IMR-90 (cell line): ENCODE measurements around the gene HOXB6. TPM values are rescaled to one million over a fixed set of nuclear protein-coding genes. Genes with fewer than 3 reads are reported as not detected.
A peak's percentile ranks its signal among the peaks of the same experiment; 100 is the strongest.

Experiments
- ATAC-seq: fragments of 200-7000 bp; cut with Tn5 transposase; 2 replicates; pipeline ENCODE4 v1.9.1; 2020; ENCODE audit warnings: low read depth, mild to moderate bottlenecking, moderate library complexity
- BruUV-seq: library from RNA; stranded (reverse); fragments of 400-500 nt; replicated peaks from 2 replicates; lab custom pipeline; 2021; lab: Mats Ljungman, UMichigan
- CTCF ChIA-PET: fragments of 300-600 bp; formaldehyde crosslinking; extraction: SDS; loops from one replicate; lab custom pipeline; 2021; ENCODE audit warnings: antibody characterized with exemption; lab: Yijun Ruan, JAX
- POLR2A ChIA-PET: fragments of 300-600 bp; sonication (Branson Sonifier 250); formaldehyde crosslinking; loops from one replicate; lab custom pipeline; 2022; ENCODE audit warnings: antibody characterized with exemption; ENCODE audit not compliant: unreplicated experiment; lab: Charles Lee
- DNase-seq: peaks from one replicate; pipeline ENCODE4 v3.0.0; 2013
- H2AFZ ChIP-seq: replicated peaks from 2 replicates; pipeline ENCODE3; 2013; ENCODE audit warnings: low read length, mild to moderate bottlenecking; ENCODE audit not compliant: poor library complexity
- H2AK5ac ChIP-seq: 2 replicates; pipeline ENCODE4 v1.6.1; 2013; ENCODE audit warnings: low read depth, low read length, inconsistent platforms
- H2AK9ac ChIP-seq: replicated peaks from 2 replicates; pipeline ENCODE3; 2013; ENCODE audit warnings: mild to moderate bottlenecking, low read depth, low read length, moderate library complexity; ENCODE audit not compliant: poor library complexity
- H2BK120ac ChIP-seq: 2 replicates; pipeline ENCODE4 v1.6.1; 2013; ENCODE audit warnings: low read depth, low read length, inconsistent platforms
- H2BK15ac ChIP-seq: 3 replicates; pipeline ENCODE4 v1.6.1; 2013; ENCODE audit warnings: low read depth, low read length, inconsistent platforms
- H2BK20ac ChIP-seq: 2 replicates; pipeline ENCODE4 v1.6.1; 2013; ENCODE audit warnings: low read depth, mild to moderate bottlenecking, inconsistent platforms, low read length, moderate library complexity
- H2BK5ac ChIP-seq: 2 replicates; pipeline ENCODE4 v1.6.1; 2013; ENCODE audit warnings: mild to moderate bottlenecking, low read depth, low read length, inconsistent platforms; ENCODE audit not compliant: poor library complexity, severe bottlenecking
- H3K14ac ChIP-seq: replicated peaks from 2 replicates; pipeline ENCODE4 v1.6.1; 2013; ENCODE audit warnings: low read depth, low read length, inconsistent platforms
- H3K18ac ChIP-seq: 2 replicates; pipeline ENCODE4 v1.6.1; 2013; ENCODE audit warnings: low read depth, low read length, control low read depth
- H3K23ac ChIP-seq: 2 replicates; pipeline ENCODE4 v1.6.1; 2013; ENCODE audit warnings: low read depth, low read length, inconsistent platforms
- H3K27ac ChIP-seq: 2 replicates; pipeline ENCODE4 v1.5.1; 2013; ENCODE audit warnings: mild to moderate bottlenecking, control low read depth, low read length; ENCODE audit not compliant: insufficient read depth
- H3K27me3 ChIP-seq: 2 replicates; pipeline ENCODE4 v1.6.1; 2013; ENCODE audit warnings: low read length; ENCODE audit not compliant: control insufficient read depth, insufficient read depth
- H3K36me3 ChIP-seq: 2 replicates; pipeline ENCODE4 v1.6.1; 2013; ENCODE audit warnings: low read length, mixed read lengths; ENCODE audit not compliant: control insufficient read depth, insufficient read depth
- H3K4ac ChIP-seq: 2 replicates; pipeline ENCODE4 v1.6.1; 2013; ENCODE audit warnings: low read depth, low read length, inconsistent platforms
- H3K4me1 ChIP-seq: 2 replicates; pipeline ENCODE4 v1.6.1; 2013; ENCODE audit warnings: low read length, mixed read lengths; ENCODE audit not compliant: control insufficient read depth, insufficient read depth
- H3K4me2 ChIP-seq: 2 replicates; pipeline ENCODE4 v1.6.1; 2013; ENCODE audit warnings: low read depth, mild to moderate bottlenecking, control low read depth, low read length, moderate library complexity
- H3K4me3 ChIP-seq: 2 replicates; pipeline ENCODE4 v1.5.1; 2013; ENCODE audit warnings: low read depth, mild to moderate bottlenecking, control low read depth, low read length, moderate library complexity; ENCODE audit not compliant: insufficient read depth
- H3K56ac ChIP-seq: 2 replicates; pipeline ENCODE4 v1.6.1; 2013; ENCODE audit warnings: low read length, inconsistent platforms; ENCODE audit not compliant: insufficient read depth; ENCODE audit errors: extremely low read depth
- H3K79me1 ChIP-seq, 2 experiments: 2 replicates each; pipeline ENCODE4 v1.6.1; 2013; ENCODE audit warnings: low read length in 2 of 2, inconsistent platforms in 1 of 2, low read depth in 1 of 2
- H3K9ac ChIP-seq: 2 replicates; pipeline ENCODE4 v1.6.1; 2013; ENCODE audit warnings: low read depth, low read length, control low read depth
- H3K9me1 ChIP-seq: 2 replicates; pipeline ENCODE4 v1.6.1; 2013; ENCODE audit warnings: low read length, inconsistent platforms; ENCODE audit not compliant: insufficient read depth
- H3K9me3 ChIP-seq: 2 replicates; pipeline ENCODE4 v1.6.1; 2013; ENCODE audit warnings: low read length; ENCODE audit not compliant: control insufficient read depth, insufficient read depth
- H4K20me1 ChIP-seq: 2 replicates; pipeline ENCODE4 v1.6.1; 2013; ENCODE audit warnings: low read length, inconsistent platforms; ENCODE audit not compliant: insufficient read depth
- H4K5ac ChIP-seq: 2 replicates; pipeline ENCODE4 v1.6.1; 2013; ENCODE audit warnings: mild to moderate bottlenecking, low read depth, low read length, control low read depth
- H4K8ac ChIP-seq, 2 experiments: 2 replicates each; pipeline ENCODE4 v1.6.1; 2013; ENCODE audit warnings: low read depth in 2 of 2, low read length in 2 of 2, control low read depth in 1 of 2, inconsistent platforms in 1 of 2
- H4K91ac ChIP-seq: 2 replicates; pipeline ENCODE4 v1.6.1; 2013; ENCODE audit warnings: low read depth, low read length, inconsistent platforms; ENCODE audit not compliant: insufficient read depth
- FOS ChIP-seq: fragments of 150-350 bp; IDR thresholded peaks from 2 replicates; pipeline ENCODE4 v1.6.1; 2016; ENCODE audit warnings: low read depth, low read length
- MAFK ChIP-seq: IDR thresholded peaks from 2 replicates; pipeline ENCODE4 v1.6.1; 2012; ENCODE audit warnings: low read depth, low read length, improper control_type of control experiment
- MAZ ChIP-seq: IDR thresholded peaks from 2 replicates; pipeline ENCODE4 v1.6.1; 2012; ENCODE audit warnings: low read depth, mild to moderate bottlenecking, low read length, improper control_type of control experiment, moderate library complexity, borderline replicate concordance
- MXI1 ChIP-seq: IDR thresholded peaks from 2 replicates; pipeline ENCODE4 v1.6.1; 2012; ENCODE audit warnings: low read depth, mild to moderate bottlenecking, low read length, moderate library complexity, borderline replicate concordance
- NFE2L2 ChIP-seq: fragments of 150-350 bp; IDR thresholded peaks from 2 replicates; pipeline ENCODE4 v1.6.1; 2016; ENCODE audit warnings: low read depth, mild to moderate bottlenecking, low read length
- POLR2A ChIP-seq: IDR thresholded peaks from 2 replicates; pipeline ENCODE4 v1.6.1; 2012; ENCODE audit warnings: mild to moderate bottlenecking, low read depth, low read length
- RCOR1 ChIP-seq: IDR thresholded peaks from 2 replicates; pipeline ENCODE4 v1.6.1; 2012; ENCODE audit warnings: mild to moderate bottlenecking, low read length, improper control_type of control experiment; ENCODE audit not compliant: insufficient replicate concordance
- RFX5 ChIP-seq: IDR thresholded peaks from 2 replicates; pipeline ENCODE4 v1.8.0; 2012; ENCODE audit warnings: low read depth, mild to moderate bottlenecking, low read length, moderate library complexity
- SMC3 ChIP-seq: fragments of 150-350 bp; IDR thresholded peaks from 2 replicates; pipeline ENCODE4 v1.6.1; 2016; ENCODE audit warnings: low read depth, mild to moderate bottlenecking, antibody characterized with exemption, low read length, moderate library complexity
- WGBS, 2 experiments: methylation state at CpG; one replicate each; pipeline versions ENCODE4 v1.1.5 to v1.1.7; 2013; ENCODE audit warnings: missing lambda C conversion rate in 2 of 2; ENCODE audit not compliant: insufficient read length in 1 of 2; ENCODE audit errors: extremely low coverage in 2 of 2; 5-methylcytosine and 5-hydroxymethylcytosine counted together
- dilution Hi-C: fragments of 300-500 bp; cut with HindIII; formaldehyde crosslinking; loops from one replicate; pipeline ENCODE4 v1.14.3; 2018; ENCODE audit warnings: low sequenced_read_pairs; ENCODE audit not compliant: unreplicated experiment
- in situ Hi-C: fragments of 300-500 bp; cut with MboI; formaldehyde crosslinking; loops from 3 replicates; pipeline ENCODE4 v1.14.3; 2019; ENCODE audit warnings: low sequenced_read_pairs, inconsistent platforms, mixed read lengths
- intact Hi-C: fragments of 100-400 bp; cut with micrococcal nuclease; formaldehyde crosslinking; loops from 2 replicates; pipeline ENCODE4 v1.10.0; 2022
- polyA plus RNA-seq, 3 experiments: library from polyadenylated mRNA; depleted of rRNA; stranded (reverse); fragments of >200 nt; gene quantifications; 2 replicates each; pipeline ENCODE4 v1.2.3, GENCODE V29; 2012; ENCODE audit warnings: low replicate concordance in 1 of 3
- total RNA-seq: library from RNA; depleted of rRNA; stranded (reverse); fragments of >200 nt; gene quantifications from 2 replicates; pipeline ENCODE4 v1.2.3, GENCODE V29; 2012
- TF ChIP-seq, protein P1 (sequence below): fragments of 150-350 bp; IDR thresholded peaks from 2 replicates; pipeline ENCODE4 v1.6.1; 2017; ENCODE audit warnings: mild to moderate bottlenecking, antibody characterized with exemption, low read length, low read depth

The HOXB6 gene
- total and polyA plus RNA-seq, 2 of the 4 experiments (the other 2 are of a cell fraction): 11.1 to 42.2 TPM

DNA sequence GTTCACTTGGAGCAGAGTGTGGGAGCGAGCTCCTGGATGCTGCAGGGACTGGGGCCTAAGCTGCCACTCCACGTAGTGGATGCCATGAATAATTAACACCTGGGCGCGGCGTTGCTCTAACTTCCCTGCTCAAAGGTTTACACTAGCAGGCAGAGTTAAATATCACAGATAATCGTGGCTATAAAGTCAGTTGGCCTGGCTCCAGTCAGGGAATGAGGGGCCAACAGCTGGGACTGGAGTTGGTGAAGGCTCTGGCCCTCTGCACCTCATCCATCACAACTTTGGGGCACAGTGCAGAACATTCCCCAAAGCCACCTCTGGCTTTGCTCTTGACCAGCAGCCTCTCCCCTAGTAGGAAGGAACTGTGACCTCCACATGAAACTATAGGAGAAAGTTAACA, 37.6 kb downstream of the HOXB6 start:
- H3K4me2 ChIP-seq: peak overlapping the region; percentile 83
- 0% methylated on average over 1 of the region's 6 CpGs; no CpG with 5 or more reads in 1 of the 2 experiments for WGBS, 2 experiments
- peaks cover 47% of the 10 kb centered on the region; the same call in 1 of the 2 replicates for H3K36me3 ChIP-seq
- peak overlapping the region; percentile 83 for H2BK120ac ChIP-seq
- DNase-seq: no peak
- H4K20me1 ChIP-seq: peaks cover 20% of the 10 kb centered on the region
- H3K9me1 ChIP-seq: peaks cover 20% of the 10 kb centered on the region
- dilution Hi-C loops: no loop called here
- ChIA-PET POLR2A (interaction anchor here (0.8 to 1.3 kb wide), 2 partner anchors 9 to 26 kb away, joined by 3 to 4 read pairs; no protein-coding TSS in a partner anchor), CTCF (no interaction called here)
- no peak for ATAC-seq
- BruUV-seq: no TSS peak
- H3K9ac ChIP-seq: peak overlapping the region; percentile 92
- TF ChIP-seq SMC3 (no peak), MXI1 (no peak), MAFK (no peak), RCOR1 (no peak), MAZ (no peak), POLR2A (no peak), FOS (no peak), NFE2L2 (no peak), RFX5 (no peak)
- TF ChIP-seq, protein P1, sequence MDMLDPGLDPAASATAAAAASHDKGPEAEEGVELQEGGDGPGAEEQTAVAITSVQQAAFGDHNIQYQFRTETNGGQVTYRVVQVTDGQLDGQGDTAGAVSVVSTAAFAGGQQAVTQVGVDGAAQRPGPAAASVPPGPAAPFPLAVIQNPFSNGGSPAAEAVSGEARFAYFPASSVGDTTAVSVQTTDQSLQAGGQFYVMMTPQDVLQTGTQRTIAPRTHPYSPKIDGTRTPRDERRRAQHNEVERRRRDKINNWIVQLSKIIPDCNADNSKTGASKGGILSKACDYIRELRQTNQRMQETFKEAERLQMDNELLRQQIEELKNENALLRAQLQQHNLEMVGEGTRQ: no peak
- H2BK15ac ChIP-seq: peak overlapping the region; percentile 89
- H2AK9ac ChIP-seq: peak overlapping the region; percentile 75
- H4K91ac ChIP-seq: peak overlapping the region; percentile 96
- H3K79me1 ChIP-seq: peaks cover 0 to 13% of the 10 kb centered on the region in 2 experiments; a peak in 1 of 4 replicates
- in situ Hi-C loops: no loop called here
- peak overlapping the region; percentile 48 for H2BK20ac ChIP-seq
- no peak overlapping the region for H3K4me3 ChIP-seq
- peaks cover 56% of the 10 kb centered on the region for H3K4me1 ChIP-seq
- peak overlapping the region; percentile 64 for H3K18ac ChIP-seq
- intact Hi-C loops: no loop called here
- H4K5ac ChIP-seq: peak overlapping the region; percentile 47
- peak overlapping the region; percentile 99 for H2BK5ac ChIP-seq
- peak overlapping the region; percentile 99 for H3K23ac ChIP-seq
- peak overlapping the region; percentile 95 for H3K14ac ChIP-seq
- H3K27me3 ChIP-seq: no peaks in the 10 kb centered on the region
- H3K27ac ChIP-seq: peak overlapping the region; percentile 93
- 0 out of 2 replicates have a peak overlapping the region, but pooled peaks have one; percentile 46 for H3K56ac ChIP-seq
- H3K4ac ChIP-seq: peak overlapping the region; percentile 99
- H2AFZ ChIP-seq: peak overlapping the region; percentile 12
- no peaks in the 10 kb centered on the region for H3K9me3 ChIP-seq
- H2AK5ac ChIP-seq: peak overlapping the region; percentile 78
- peak overlapping the region; percentile 77 to 92 for H4K8ac ChIP-seq
